OCI-LY7 (cell line): ENCODE data around the gene CRISP3. TPM values are rescaled to one million over a fixed set of nuclear protein-coding genes. Genes with fewer than 3 reads are reported as not detected.

Experiments
- BruUV-seq: library from RNA; stranded (reverse); fragments of 400-500 nt; replicated peaks from 2 replicates; lab custom pipeline; 2021; lab: Mats Ljungman, UMichigan
- CTCF ChIA-PET: fragments of 300-600 bp; sonication (Branson Sonifier 250); formaldehyde crosslinking; loops from one replicate; lab custom pipeline; 2022; ENCODE audit warnings: antibody characterized with exemption; ENCODE audit not compliant: unreplicated experiment; lab: Charles Lee
- POLR2A ChIA-PET: fragments of 300-600 bp; sonication (Branson Sonifier 250); formaldehyde crosslinking; loops from one replicate; lab custom pipeline; 2022; ENCODE audit warnings: antibody characterized with exemption; lab: Charles Lee
- DNase-seq: peaks from one replicate; pipeline ENCODE4 v3.0.0-alpha.2; 2015; ENCODE audit warnings: low spot score
- H2AFZ ChIP-seq: fragments of 200-600 bp; sonication (generic), shearing (Covaris generic); 2 replicates; pipeline ENCODE4 v1.6.1; 2014; ENCODE audit warnings: mild to moderate bottlenecking, antibody characterized with exemption, low read length, moderate library complexity
- H3K27ac ChIP-seq: fragments of 200-600 bp; sonication (generic); 2 replicates; pipeline ENCODE4 v1.5.1; 2014; ENCODE audit warnings: mixed run types, low read depth, mild to moderate bottlenecking, moderate library complexity, low read length, inconsistent platforms; ENCODE audit not compliant: poor library complexity, severe bottlenecking
- H3K36me3 ChIP-seq: fragments of 200-600 bp; sonication (generic); 2 replicates; pipeline ENCODE4 v1.6.1; 2014; ENCODE audit warnings: mild to moderate bottlenecking, antibody characterized with exemption, low read length, moderate library complexity, mixed read lengths; ENCODE audit not compliant: insufficient read depth
- H3K4me1 ChIP-seq: fragments of 200-600 bp; sonication (generic); 2 replicates; pipeline ENCODE4 v1.5.1; 2014; ENCODE audit warnings: mild to moderate bottlenecking, low read length; ENCODE audit not compliant: insufficient read depth, poor library complexity, severe bottlenecking
- H3K4me2 ChIP-seq: fragments of 200-600 bp; sonication (generic); 2 replicates; pipeline ENCODE4 v1.6.1; 2014; ENCODE audit warnings: mild to moderate bottlenecking, low read length
- H3K4me3 ChIP-seq: fragments of 200-600 bp; sonication (generic); 2 replicates; pipeline ENCODE4 v1.5.1; 2014; ENCODE audit warnings: mild to moderate bottlenecking, low read depth, low read length; ENCODE audit not compliant: poor library complexity, severe bottlenecking
- H3K79me2 ChIP-seq: fragments of 200-600 bp; sonication (generic); 2 replicates; pipeline ENCODE4 v1.6.1; 2016; ENCODE audit warnings: low read depth, mild to moderate bottlenecking, low read length, moderate library complexity, mixed read lengths; ENCODE audit not compliant: insufficient read depth
- H3K9me2 ChIP-seq: fragments of 200-600 bp; sonication (generic); 2 replicates; pipeline ENCODE4 v1.6.1; 2016; ENCODE audit warnings: mild to moderate bottlenecking, low read length, mixed read lengths; ENCODE audit not compliant: insufficient read depth
- H3K9me3 ChIP-seq: fragments of 200-600 bp; sonication (generic); 2 replicates; pipeline ENCODE4 v1.6.1; 2014; ENCODE audit warnings: mild to moderate bottlenecking, mixed run types, low read length, mixed read lengths
- H4K20me1 ChIP-seq: fragments of 200-600 bp; sonication (generic); 2 replicates; pipeline ENCODE4 v1.6.1; 2014; ENCODE audit warnings: mild to moderate bottlenecking, antibody characterized with exemption, low read length, moderate library complexity, mixed read lengths; ENCODE audit not compliant: insufficient read depth
- EZH2phosphoT487 ChIP-seq: fragments of 200-600 bp; sonication (generic); IDR thresholded peaks from 2 replicates; pipeline ENCODE4 v1.6.1; 2018; ENCODE audit warnings: low read depth, borderline replicate concordance, mild to moderate bottlenecking, mixed run types, antibody characterized with exemption, low read length, moderate library complexity, mixed read lengths
- intact Hi-C: fragments of 100-400 bp; cut with micrococcal nuclease; formaldehyde crosslinking; loops from one replicate; pipeline ENCODE4 v1.10.0; 2022; ENCODE audit not compliant: unreplicated experiment
- total RNA-seq, 2 experiments: library from RNA; depleted of rRNA in 1 of 2; stranded (reverse); fragments of >200 nt in 1 of 2; shearing (Covaris generic) in 1 of 2; gene quantifications; 2 replicates each; pipeline ENCODE4 v1.2.3, GENCODE V29; 2014 to 2022
- TF ChIP-seq, protein P1 (sequence below): fragments of 200-600 bp; sonication (generic); conservative IDR thresholded peaks from 2 replicates; pipeline ENCODE4 v1.5.1; 2014; ENCODE audit warnings: mild to moderate bottlenecking, antibody characterized with exemption, low read length, moderate library complexity, mixed read lengths

CRISP3 gene
- total RNA-seq, 2 experiments from 2014 or later = not detected

DNA sequence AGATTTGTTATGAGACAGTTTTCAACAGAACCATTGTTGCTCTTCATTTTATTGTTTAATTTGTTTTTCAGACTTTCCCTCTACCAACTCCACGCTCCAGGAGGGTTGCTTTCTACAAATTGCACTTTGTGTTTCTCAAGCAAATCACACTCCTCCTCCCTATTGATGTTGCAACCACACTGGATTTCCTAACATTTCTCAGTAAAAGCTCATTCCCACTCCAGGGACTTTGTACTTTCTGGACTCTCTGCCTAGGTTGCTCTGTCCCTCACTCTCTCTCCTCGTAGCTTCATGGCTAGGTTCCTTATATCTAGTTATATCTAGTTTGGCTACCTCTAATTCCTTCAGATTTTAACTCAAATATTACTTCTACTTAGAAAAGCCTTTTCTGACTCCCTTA, 22.6 kb upstream of the CRISP3 start:
- intact Hi-C loops = no loop called here
- Histone ChIP-seq H3K36me3 (no peaks in the 10 kb centered on the region), H3K79me2 (no peaks in the 10 kb centered on the region), H3K4me1 (no peaks in the 10 kb centered on the region), H3K27ac (no peak overlapping the region), H2AFZ (no peak overlapping the region), H3K4me2 (no peak overlapping the region), H3K9me3 (no peaks in the 10 kb centered on the region), H4K20me1 (no peaks in the 10 kb centered on the region), H3K4me3 (no peak overlapping the region), H3K9me2 (no peaks in the 10 kb centered on the region)
- CTCF ChIA-PET = no interaction called here
- DNase-seq = no peak
- POLR2A ChIA-PET = no interaction called here
- BruUV-seq = no TSS peak
- no peak for TF ChIP-seq EZH2phosphoT487
- TF ChIP-seq, protein P1, sequence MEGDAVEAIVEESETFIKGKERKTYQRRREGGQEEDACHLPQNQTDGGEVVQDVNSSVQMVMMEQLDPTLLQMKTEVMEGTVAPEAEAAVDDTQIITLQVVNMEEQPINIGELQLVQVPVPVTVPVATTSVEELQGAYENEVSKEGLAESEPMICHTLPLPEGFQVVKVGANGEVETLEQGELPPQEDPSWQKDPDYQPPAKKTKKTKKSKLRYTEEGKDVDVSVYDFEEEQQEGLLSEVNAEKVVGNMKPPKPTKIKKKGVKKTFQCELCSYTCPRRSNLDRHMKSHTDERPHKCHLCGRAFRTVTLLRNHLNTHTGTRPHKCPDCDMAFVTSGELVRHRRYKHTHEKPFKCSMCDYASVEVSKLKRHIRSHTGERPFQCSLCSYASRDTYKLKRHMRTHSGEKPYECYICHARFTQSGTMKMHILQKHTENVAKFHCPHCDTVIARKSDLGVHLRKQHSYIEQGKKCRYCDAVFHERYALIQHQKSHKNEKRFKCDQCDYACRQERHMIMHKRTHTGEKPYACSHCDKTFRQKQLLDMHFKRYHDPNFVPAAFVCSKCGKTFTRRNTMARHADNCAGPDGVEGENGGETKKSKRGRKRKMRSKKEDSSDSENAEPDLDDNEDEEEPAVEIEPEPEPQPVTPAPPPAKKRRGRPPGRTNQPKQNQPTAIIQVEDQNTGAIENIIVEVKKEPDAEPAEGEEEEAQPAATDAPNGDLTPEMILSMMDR = no peak

DNA sequence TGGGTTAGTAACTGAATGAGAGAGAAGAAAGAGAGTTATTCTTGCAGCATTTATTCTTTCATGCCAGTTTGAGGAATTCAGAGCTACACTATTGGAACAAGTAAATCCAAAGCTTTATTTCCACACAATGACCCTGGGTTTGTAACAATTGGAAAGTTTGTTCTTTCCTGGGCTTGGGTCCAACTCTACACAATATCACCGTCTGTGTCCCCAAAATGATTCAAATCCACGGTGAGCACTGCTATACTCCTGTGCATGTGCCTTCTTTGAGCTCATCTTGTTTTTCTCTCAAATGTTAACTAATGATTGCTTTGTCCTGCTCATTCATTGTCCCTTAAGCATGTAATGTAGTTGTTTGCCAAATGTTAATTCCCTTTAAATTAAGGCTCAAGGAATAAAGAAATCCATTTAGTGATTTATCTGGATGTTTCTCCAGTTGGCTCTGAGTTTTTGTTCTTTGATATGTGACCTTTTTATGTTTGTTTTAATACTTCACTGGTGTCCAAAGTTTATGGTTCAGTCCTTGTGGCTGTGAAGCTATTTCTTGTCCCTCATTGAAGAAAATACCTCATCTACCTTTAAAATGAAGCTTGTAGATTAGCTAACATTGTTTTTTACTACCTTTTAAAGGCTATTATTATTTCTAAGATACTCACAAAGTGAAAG, 20.5 kb upstream of the CRISP3 start:
- no peaks in the 10 kb centered on the region for H3K4me1 ChIP-seq
- no peak overlapping the region for H3K4me3 ChIP-seq
- intact Hi-C loops = no loop called here
- ChIA-PET POLR2A (no interaction called here), CTCF (no interaction called here)
- no peaks in the 10 kb centered on the region for H3K79me2 ChIP-seq
- TF ChIP-seq, protein P1 = no peak
- no peak for TF ChIP-seq EZH2phosphoT487
- no TSS peak for BruUV-seq
- H3K4me2 ChIP-seq = no peak overlapping the region
- H2AFZ ChIP-seq = no peak overlapping the region
- H3K9me3 ChIP-seq = no peaks in the 10 kb centered on the region
- no peaks in the 10 kb centered on the region for H3K36me3 ChIP-seq
- DNase-seq = no peak
- no peaks in the 10 kb centered on the region for H3K9me2 ChIP-seq
- no peaks in the 10 kb centered on the region for H4K20me1 ChIP-seq
- no peak overlapping the region for H3K27ac ChIP-seq

DNA sequence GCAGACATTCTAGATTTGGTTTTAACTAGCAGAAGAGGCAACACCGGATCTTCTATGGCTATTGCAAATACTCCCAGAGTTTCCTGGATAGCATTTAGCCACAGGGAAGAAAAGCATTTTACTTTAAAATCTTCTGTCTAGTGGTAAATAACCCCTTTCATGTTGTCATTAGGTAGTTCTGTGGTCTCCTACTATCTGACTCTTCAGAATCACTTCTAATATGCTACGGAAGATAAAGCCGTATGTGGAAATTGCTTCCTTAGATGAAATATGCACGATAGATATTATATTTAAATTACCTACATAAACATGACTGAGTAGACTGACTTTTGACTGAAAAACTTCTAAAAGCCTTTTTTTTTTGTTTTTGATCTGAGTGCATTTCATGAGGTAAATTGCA, 759 bp downstream of the CRISP3 start:
- DNase-seq = no peak
- CTCF ChIA-PET = no interaction called here
- no TSS peak for BruUV-seq
- H3K9me2 ChIP-seq = no peaks in the 10 kb centered on the region
- H3K36me3 ChIP-seq = no peaks in the 10 kb centered on the region
- POLR2A ChIA-PET = no interaction called here
- H3K4me3 ChIP-seq = no peak overlapping the region
- H3K27ac ChIP-seq = no peak overlapping the region
- no peaks in the 10 kb centered on the region for H3K4me1 ChIP-seq
- H2AFZ ChIP-seq = no peak overlapping the region
- intact Hi-C loops = no loop called here
- H4K20me1 ChIP-seq = no peaks in the 10 kb centered on the region
- no peaks in the 10 kb centered on the region for H3K79me2 ChIP-seq
- no peak for TF ChIP-seq EZH2phosphoT487
- TF ChIP-seq, protein P1 = no peak
- H3K4me2 ChIP-seq = no peak overlapping the region
- no peaks in the 10 kb centered on the region for H3K9me3 ChIP-seq
